ENCODE measurements around the gene HECTD4. TPM values are rescaled to one million over a fixed set of nuclear protein-coding genes. Genes with fewer than 3 reads are reported as not detected.

HECTD4 gene
- total RNA-seq, 2 donors from 2014 or later: 50.6 to 73.4 TPM

- Histone ChIP-seq H3K36me3 (peaks cover 7 to 23% of the 10 kb centered on the region in 2 donors), H3K4me3 (no peak overlapping the region), H3K27ac (no peak overlapping the region), H3K4me1 (replicated peaks) (no peaks in the 10 kb centered on the region), H3K27me3 (replicated peaks; ENCODE audit: insufficient read depth) (no peaks in the 10 kb centered on the region), H3K9me3 (no peaks in the 10 kb centered on the region)
- no peak for DNase-seq (ENCODE audit: low spot score)
- TF ChIP-seq, protein P1, sequence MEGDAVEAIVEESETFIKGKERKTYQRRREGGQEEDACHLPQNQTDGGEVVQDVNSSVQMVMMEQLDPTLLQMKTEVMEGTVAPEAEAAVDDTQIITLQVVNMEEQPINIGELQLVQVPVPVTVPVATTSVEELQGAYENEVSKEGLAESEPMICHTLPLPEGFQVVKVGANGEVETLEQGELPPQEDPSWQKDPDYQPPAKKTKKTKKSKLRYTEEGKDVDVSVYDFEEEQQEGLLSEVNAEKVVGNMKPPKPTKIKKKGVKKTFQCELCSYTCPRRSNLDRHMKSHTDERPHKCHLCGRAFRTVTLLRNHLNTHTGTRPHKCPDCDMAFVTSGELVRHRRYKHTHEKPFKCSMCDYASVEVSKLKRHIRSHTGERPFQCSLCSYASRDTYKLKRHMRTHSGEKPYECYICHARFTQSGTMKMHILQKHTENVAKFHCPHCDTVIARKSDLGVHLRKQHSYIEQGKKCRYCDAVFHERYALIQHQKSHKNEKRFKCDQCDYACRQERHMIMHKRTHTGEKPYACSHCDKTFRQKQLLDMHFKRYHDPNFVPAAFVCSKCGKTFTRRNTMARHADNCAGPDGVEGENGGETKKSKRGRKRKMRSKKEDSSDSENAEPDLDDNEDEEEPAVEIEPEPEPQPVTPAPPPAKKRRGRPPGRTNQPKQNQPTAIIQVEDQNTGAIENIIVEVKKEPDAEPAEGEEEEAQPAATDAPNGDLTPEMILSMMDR (IDR thresholded peaks at IDR 0.05): no peak
- intact Hi-C loops (cut with DNase I): no loop called here
- WGBS: 94% methylated on average over 1 of the region's 1 CpG
Measured at GRCh38 chr12:112146123-112146522, 236.1 kb downstream of the HECTD4 start.

DNA sequence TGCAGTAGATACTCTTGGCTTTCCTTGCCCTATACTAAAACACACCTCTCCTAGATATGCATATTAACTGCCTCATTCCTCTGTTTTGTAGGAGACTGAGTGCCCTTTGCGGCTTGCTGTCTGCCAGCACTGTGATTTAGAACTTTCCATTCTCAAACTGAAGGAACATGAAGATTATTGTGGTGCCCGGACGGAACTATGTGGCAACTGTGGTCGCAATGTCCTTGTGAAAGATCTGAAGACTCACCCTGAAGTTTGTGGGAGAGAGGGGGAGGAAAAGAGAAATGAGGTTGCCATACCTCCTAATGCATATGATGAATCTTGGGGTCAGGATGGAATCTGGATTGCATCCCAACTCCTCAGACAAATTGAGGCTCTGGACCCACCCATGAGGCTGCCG, 241.5 kb downstream of the HECTD4 start:
- intact Hi-C loops (cut with DNase I): no loop called here
- TF ChIP-seq, protein P1 (IDR thresholded peaks at IDR 0.05): no peak
- TF ChIP-seq POLR2AphosphoS5 (IDR thresholded peaks at IDR 0.05): no peak
- TF ChIP-seq POLR2A (IDR thresholded peaks at IDR 0.05): no peak
- 83% methylated on average over 5 of the region's 5 CpGs for WGBS
- no peaks in the 10 kb centered on the region for H3K4me1 ChIP-seq (replicated peaks)
- no peak overlapping the region for H3K27ac ChIP-seq
- H3K4me3 ChIP-seq: no peak overlapping the region
- no peak for DNase-seq (ENCODE audit: low spot score)
- H3K9me3 ChIP-seq: no peaks in the 10 kb centered on the region
- no peaks in the 10 kb centered on the region for H3K27me3 ChIP-seq (replicated peaks; ENCODE audit: insufficient read depth)
- H3K36me3 ChIP-seq: peaks cover 11 to 14% of the 10 kb centered on the region in 2 donors

DNA sequence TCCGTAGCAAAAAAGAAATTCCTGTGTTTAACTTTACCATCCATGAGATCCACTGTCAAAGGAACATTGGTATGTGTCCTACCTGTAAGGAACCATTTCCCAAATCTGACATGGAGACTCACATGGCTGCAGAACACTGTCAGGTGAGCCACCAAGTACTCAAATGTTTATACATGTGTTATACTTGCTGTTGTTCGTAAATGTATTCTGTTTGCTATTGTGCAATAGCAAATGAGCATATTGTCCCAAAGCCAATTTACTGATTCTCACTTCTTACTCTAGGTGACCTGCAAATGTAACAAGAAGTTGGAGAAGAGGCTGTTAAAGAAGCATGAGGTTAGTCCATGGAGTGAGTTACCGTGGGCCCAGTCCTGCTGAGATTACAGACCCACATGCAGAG, 247.5 kb downstream of the HECTD4 start:
- intact Hi-C loops (cut with DNase I): no loop called here
- H3K27me3 ChIP-seq (replicated peaks; ENCODE audit: insufficient read depth): no peaks in the 10 kb centered on the region
- H3K9me3 ChIP-seq: no peaks in the 10 kb centered on the region
- peak overlapping the region; percentile 51 to 63 for H3K27ac ChIP-seq
- peaks cover 0 to 11% of the 10 kb centered on the region in 2 donors for H3K36me3 ChIP-seq
- H3K4me3 ChIP-seq: no peak overlapping the region
- WGBS: 76% methylated on average over 3 of the region's 3 CpGs
- H3K4me1 ChIP-seq (replicated peaks): peaks cover 15% of the 10 kb centered on the region
- TF ChIP-seq, protein P1 (IDR thresholded peaks at IDR 0.05): no peak
- TF ChIP-seq POLR2AphosphoS5 (IDR thresholded peaks at IDR 0.05) (peak; percentile 65), POLR2A (IDR thresholded peaks at IDR 0.05) (no peak)
- DNase-seq (ENCODE audit: low spot score): peak; percentile 26

DNA sequence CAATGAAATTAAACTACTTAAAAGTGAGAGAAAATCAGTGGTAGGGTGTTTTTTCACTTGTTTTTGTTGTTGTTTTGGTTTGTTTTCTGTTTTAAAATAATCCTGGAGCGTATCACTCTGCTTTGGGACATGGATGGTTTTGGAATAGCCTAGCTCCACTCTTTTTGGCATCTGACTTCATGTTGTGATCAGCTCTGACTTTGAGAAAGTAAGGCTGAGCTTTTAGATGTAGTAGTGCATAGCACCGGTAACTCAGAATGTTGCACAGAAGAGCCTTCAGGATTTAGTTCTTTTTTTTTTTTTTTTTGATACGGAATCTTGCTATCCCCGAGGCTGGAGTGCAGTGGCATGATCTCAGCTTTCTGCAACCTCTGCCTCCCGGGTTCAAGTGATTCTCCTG, 248.8 kb downstream of the HECTD4 start:
- Histone ChIP-seq H3K9me3 (no peaks in the 10 kb centered on the region), H3K4me1 (replicated peaks) (peaks cover 19% of the 10 kb centered on the region), H3K27me3 (replicated peaks; ENCODE audit: insufficient read depth) (no peaks in the 10 kb centered on the region), H3K4me3 (no peak overlapping the region), H3K36me3 (peaks cover 0 to 10% of the 10 kb centered on the region in 2 donors), H3K27ac (peak overlapping the region in 1 of 2 donors; percentile 63)
- intact Hi-C loops (cut with DNase I): no loop called here
- DNase-seq (ENCODE audit: low spot score): no peak
- TF ChIP-seq, protein P1 (IDR thresholded peaks at IDR 0.05): no peak
- TF ChIP-seq POLR2A (IDR thresholded peaks at IDR 0.05): no peak
- TF ChIP-seq POLR2AphosphoS5 (IDR thresholded peaks at IDR 0.05): no peak
- WGBS: 92% methylated on average over 5 of the region's 5 CpGs

DNA sequence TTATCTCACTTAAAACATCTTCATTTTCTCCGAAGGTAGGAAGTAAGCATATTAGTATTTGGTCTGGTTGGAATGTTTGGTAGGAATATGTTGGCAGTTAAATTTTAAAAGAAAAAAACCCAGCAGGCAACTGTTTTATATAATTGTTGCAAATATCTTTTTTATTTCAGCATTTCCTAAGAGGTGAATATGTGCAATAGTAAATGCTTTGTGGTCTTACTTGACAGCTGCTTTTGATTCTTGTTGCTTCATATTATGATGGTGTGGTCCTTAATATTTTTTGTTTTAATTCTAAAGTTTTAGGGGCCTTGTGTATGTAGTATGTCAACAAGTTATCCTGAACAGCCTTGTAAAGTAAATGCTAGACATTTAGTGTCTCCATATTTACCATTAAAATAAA, 250.5 kb downstream of the HECTD4 start:
- no peak for DNase-seq (ENCODE audit: low spot score)
- Histone ChIP-seq H3K36me3 (peaks cover 0 to 4% of the 10 kb centered on the region in 2 donors), H3K27me3 (replicated peaks; ENCODE audit: insufficient read depth) (no peaks in the 10 kb centered on the region), H3K4me1 (replicated peaks) (peaks cover 19% of the 10 kb centered on the region), H3K4me3 (no peak overlapping the region), H3K9me3 (no peaks in the 10 kb centered on the region), H3K27ac (peak overlapping the region in 1 of 2 donors; percentile 95)
- intact Hi-C loops (cut with DNase I): no loop called here
- 60% methylated on average over 1 of the region's 1 CpG for WGBS
- TF ChIP-seq POLR2AphosphoS5 (IDR thresholded peaks at IDR 0.05) (no peak), POLR2A (IDR thresholded peaks at IDR 0.05) (no peak)
- TF ChIP-seq, protein P1 (IDR thresholded peaks at IDR 0.05): no peak
